Endothelial cell of umbilical vein (primary cell): ENCODE measurements around the gene SNRPF. TPM values are rescaled to one million over a fixed set of nuclear protein-coding genes. Genes with fewer than 3 reads are reported as not detected.

ENCODE experiments used
- BruUV-seq: library from RNA; stranded (reverse); fragments of 400-500 nt; replicated peaks from 2 replicates; lab custom pipeline; 2021; lab: Mats Ljungman, UMichigan
- CTCF ChIA-PET: fragments of 300-600, 350-600 bp; sonication (Branson Sonifier 250); formaldehyde crosslinking; loops from one replicate; lab custom pipeline; 2021; ENCODE audit warnings: antibody characterized with exemption, inconsistent platforms; lab: Charles Lee
- POLR2A ChIA-PET: fragments of 300-600, 350-600 bp; sonication (Branson Sonifier 250); formaldehyde crosslinking; loops from one replicate; lab custom pipeline; 2021; ENCODE audit warnings: antibody characterized with exemption, inconsistent platforms; lab: Charles Lee
- DNase-seq: peaks from one replicate; pipeline ENCODE4 v3.0.0-alpha.2; 2011; ENCODE audit warnings: low read depth, low spot score
- FAIRE-seq: peaks from 2 replicates; lab custom pipeline; 2011; peaks lifted over from hg19 to GRCh38; lab: Jason Lieb, UNC
- H2AFZ ChIP-seq: 2 replicates; pipeline ENCODE4 v1.6.0; 2012; ENCODE audit warnings: low read depth, low read length, control low read depth, inconsistent platforms
- H3K27ac ChIP-seq: 2 replicates; pipeline ENCODE4 v1.5.1; 2011; ENCODE audit warnings: low read depth, mild to moderate bottlenecking, control low read depth, low read length, moderate library complexity; ENCODE audit not compliant: insufficient read depth
- H3K27me3 ChIP-seq, 2 experiments: 2 replicates each; pipeline versions ENCODE4 v1.6.0 to v1.6.1; 2011; ENCODE audit warnings: low read length in 2 of 2, mixed read lengths in 1 of 2; ENCODE audit not compliant: control insufficient read depth in 2 of 2, insufficient read depth in 2 of 2
- H3K36me3 ChIP-seq, 2 experiments: 2 replicates in 1 of 2; 3 replicates in 1 of 2; pipeline ENCODE4 v1.5.1; 2011; ENCODE audit warnings: low read length in 2 of 2, mild to moderate bottlenecking in 1 of 2, moderate library complexity in 1 of 2; ENCODE audit not compliant: control insufficient read depth in 2 of 2, insufficient read depth in 2 of 2; ENCODE audit errors: extremely low read depth in 1 of 2
- H3K4me1 ChIP-seq: 3 replicates; pipeline ENCODE4 v1.5.1; 2011; ENCODE audit warnings: mild to moderate bottlenecking, low read length; ENCODE audit not compliant: control insufficient read depth, insufficient read depth; ENCODE audit errors: extremely low read depth
- H3K4me2 ChIP-seq: 2 replicates; pipeline ENCODE4 v1.6.1; 2011; ENCODE audit warnings: low read length, control low read depth, mixed read lengths; ENCODE audit not compliant: insufficient read depth
- H3K4me3 ChIP-seq, 3 experiments: fragments of 200-600 bp in 1 of 3; sonication (generic), shearing (Covaris generic) in 1 of 3; replicated peaks in 1 of 3; 2 replicates each; pipeline ENCODE4 v1.5.1; 2011 to 2016; ENCODE audit warnings: control low read depth in 3 of 3, low read length in 3 of 3, mild to moderate bottlenecking in 2 of 3, inconsistent platforms in 1 of 3, low read depth in 1 of 3, moderate library complexity in 1 of 3; ENCODE audit not compliant: insufficient read depth in 1 of 3
- H3K79me2 ChIP-seq: 2 replicates; pipeline ENCODE4 v1.6.0; 2012; ENCODE audit warnings: low read length, inconsistent platforms; ENCODE audit not compliant: control insufficient read depth, insufficient read depth
- H3K9ac ChIP-seq: replicated peaks from 2 replicates; pipeline ENCODE3; 2011; ENCODE audit warnings: low read length, control low read depth; ENCODE audit not compliant: insufficient read depth; ENCODE audit errors: extremely low read depth
- H3K9me1 ChIP-seq: replicated peaks from 3 replicates; pipeline ENCODE4 v1.6.0; 2011; ENCODE audit warnings: mild to moderate bottlenecking, low read length; ENCODE audit not compliant: control insufficient read depth, insufficient read depth; ENCODE audit errors: extremely low read depth
- H3K9me3 ChIP-seq: replicated peaks from 2 replicates; pipeline ENCODE4 v1.5.1; 2012; ENCODE audit warnings: low read length, inconsistent platforms; ENCODE audit not compliant: control insufficient read depth, insufficient read depth
- H4K20me1 ChIP-seq: replicated peaks from 2 replicates; pipeline ENCODE3; 2011; ENCODE audit warnings: mild to moderate bottlenecking, low read length; ENCODE audit not compliant: control insufficient read depth, insufficient read depth; ENCODE audit errors: extremely low read depth
- CTCF ChIP-seq, 2 donors: IDR thresholded peaks; 1 replicate in 1 of 2; 2 replicates in 1 of 2; pipeline ENCODE4 v1.5.1; 2011; ENCODE audit warnings: low read length in 2 of 2, mild to moderate bottlenecking in 2 of 2, moderate library complexity in 2 of 2, control low read depth in 1 of 2, inconsistent platforms in 1 of 2, low read depth in 1 of 2; ENCODE audit not compliant: insufficient read depth in 1 of 2; ENCODE audit errors: extremely low read depth in 1 of 2
- EZH2 ChIP-seq: IDR thresholded peaks from 2 replicates; pipeline ENCODE4 v1.6.1; 2012; ENCODE audit warnings: borderline replicate concordance, low read depth, mild to moderate bottlenecking, moderate library complexity, low read length, inconsistent platforms; ENCODE audit not compliant: severe bottlenecking
- FOS ChIP-seq: IDR thresholded peaks from 2 replicates; pipeline ENCODE4 v1.6.1; 2011; ENCODE audit warnings: mild to moderate bottlenecking, low read length, moderate library complexity, borderline replicate concordance; ENCODE audit not compliant: insufficient read depth
- GATA2 ChIP-seq: IDR thresholded peaks from 2 replicates; pipeline ENCODE4 v1.7.0; 2011; ENCODE audit warnings: low read depth, mild to moderate bottlenecking, moderate library complexity, mixed read lengths, low read length; ENCODE audit not compliant: insufficient read length, insufficient read depth
- JUN ChIP-seq: IDR thresholded peaks from 2 replicates; pipeline ENCODE4 v1.6.1; 2011; ENCODE audit warnings: borderline replicate concordance, low read depth; ENCODE audit not compliant: insufficient read length, insufficient read depth
- MAX ChIP-seq: IDR thresholded peaks from 2 replicates; pipeline ENCODE4 v1.6.1; 2011; ENCODE audit not compliant: insufficient read depth, insufficient read length
- MYC ChIP-seq: IDR thresholded peaks from one replicate; pipeline ENCODE4 v1.6.1; 2011; ENCODE audit warnings: mild to moderate bottlenecking, low read depth, low read length
- POLR2A ChIP-seq: IDR thresholded peaks from 2 replicates; pipeline ENCODE4 v1.6.1; 2012; ENCODE audit warnings: low read depth, mild to moderate bottlenecking, control low read depth, low read length
- POLR2AphosphoS5 ChIP-seq: IDR thresholded peaks from 2 replicates; pipeline ENCODE4 v1.6.1; 2012; ENCODE audit warnings: low read depth, mild to moderate bottlenecking, control low read depth, low read length, moderate library complexity; ENCODE audit not compliant: insufficient read depth
- dilution Hi-C: fragments of 300-500 bp; cut with MboI; formaldehyde crosslinking; loops from one replicate; pipeline ENCODE4 v1.15.0; 2019; ENCODE audit warnings: low sequenced_read_pairs; ENCODE audit not compliant: extremely low pct_ligation_motif_present
- intact Hi-C: fragments of 100-400 bp; cut with micrococcal nuclease; formaldehyde crosslinking; loops from one replicate; pipeline ENCODE4 v1.10.0; 2022
- polyA plus RNA-seq, 4 experiments: library from polyadenylated mRNA; depleted of rRNA in 3 of 4; stranded (reverse) in 3 of 4; unstranded in 1 of 4; fragments of >200 nt; gene quantifications; 2 replicates each; pipeline versions ENCODE4 v1.2.1 to v1.2.3, GENCODE V29; 2011 to 2012; ENCODE audit warnings: missing spikeins in 1 of 4
- total RNA-seq: library from RNA; stranded (reverse); gene quantifications from 2 replicates; pipeline ENCODE4 v1.2.3, GENCODE V29; 2021

Gene SNRPF
- total and polyA plus RNA-seq, 2 donors (not counting 3 experiments of a cell fraction or from before 2014, with no cell fraction given), result 17.1 to 36.6 TPM

GRCh38 chr12:95859947-95860850 lies 1.4 kb downstream of the SNRPF start:
- CTCF ChIA-PET, result no interaction called here
- Histone ChIP-seq H3K9ac (peak overlapping the region; percentile 1), H3K4me2 (peak overlapping the region; percentile 93), H3K27ac (no peak overlapping the region), H3K9me1 (no peaks in the 10 kb centered on the region), H2AFZ (no peak overlapping the region), H3K9me3 (no peaks in the 10 kb centered on the region), H3K27me3 (no peaks in the 10 kb centered on the region), H3K4me1 (peaks cover 16% of the 10 kb centered on the region), H3K79me2 (peaks cover 49% of the 10 kb centered on the region), H3K4me3 (peak overlapping the region in 2 of 3 experiments; percentile 66 to 95), H4K20me1 (no peaks in the 10 kb centered on the region), H3K36me3 (peaks cover 0 to 7% of the 10 kb centered on the region in 2 experiments)
- no TSS peak for BruUV-seq
- POLR2A ChIA-PET, result no interaction called here
- FAIRE-seq, result no peak
- intact Hi-C loops (no loop called here), dilution Hi-C loops (no loop called here)
- DNase-seq, result no peak
- no peak for TF ChIP-seq EZH2
- no peak for TF ChIP-seq JUN
- TF ChIP-seq FOS, result no peak
- TF ChIP-seq POLR2A, result no peak
- no peak for TF ChIP-seq MAX
- TF ChIP-seq CTCF (IDR thresholded peaks at IDR 0.05; ENCODE audit: extremely low read depth in 1 of 2, insufficient read depth in 1 of 2, low read depth in 1 of 2, low read length in 2 of 2), result no peak
- TF ChIP-seq POLR2AphosphoS5, result no peak
- no peak for TF ChIP-seq MYC
- no peak for TF ChIP-seq GATA2
